Measurements from ENCODE around the gene RNF44. TPM values are rescaled to one million over a fixed set of nuclear protein-coding genes. Genes with fewer than 3 reads are reported as not detected.

RNF44 gene
- total RNA-seq (2022; extraction: Qiagen RNA extraction) = 27.0 to 44.7 TPM (median 41.0 TPM) in 5 replicates

GRCh38 chr5:176536902-176537553 is at the start of gene RNF44:
Gene RNF44 (minus strand): TSS chr5:176537402. CDS start chr5:176532472, 4,930 bp downstream.

GRCh38 chr5:176548967-176549444 is 11.8 kb upstream of the RNF44 start, which contains the start of gene CDHR2:
Gene CDHR2 (plus strand): TSS chr5:176549342. CDS start chr5:176565353, 16,011 bp downstream.

Other genes starting within 250 kb of the RNF44 start
- 61.5 to 81.2 TPM (median 73.8 TPM) in 5 replicates for gene KIAA1191, start 175.6 kb downstream of the RNF44 start, total RNA-seq (2022; extraction: Qiagen RNA extraction)
- gene ARL10, start 171.9 kb downstream of the RNF44 start, total RNA-seq (2022; extraction: Qiagen RNA extraction) = 0.23 to 0.61 TPM (median 0.35 TPM) in 5 replicates
- 121 to 135 TPM (median 127 TPM) in 5 replicates for gene NOP16, start 148.8 kb downstream of the RNF44 start, total RNA-seq (2022; extraction: Qiagen RNA extraction)
- 249 to 273 TPM (median 257 TPM) in 5 replicates for gene HIGD2A, start 148.7 kb downstream of the RNF44 start, total RNA-seq (2022; extraction: Qiagen RNA extraction)
- 74.9 to 118 TPM (median 111 TPM) in 5 replicates for gene CLTB, start 120.9 kb downstream of the RNF44 start, total RNA-seq (2022; extraction: Qiagen RNA extraction)
- 43.1 to 53.0 TPM (median 45.9 TPM) in 5 replicates for gene FAF2, start 89.0 kb downstream of the RNF44 start, total RNA-seq (2022; extraction: Qiagen RNA extraction)
- 0.12 to 0.18 TPM (median 0.15 TPM) in 5 replicates for gene CDHR2, start 11.9 kb upstream of the RNF44 start, total RNA-seq (2022; extraction: Qiagen RNA extraction)
- gene GPRIN1, start 72.8 kb upstream of the RNF44 start, total RNA-seq (2022; extraction: Qiagen RNA extraction) = 7.1 to 9.6 TPM (median 8.5 TPM) in 5 replicates
- gene SNCB, start 93.1 kb upstream of the RNF44 start, total RNA-seq (2022; extraction: Qiagen RNA extraction) = 0.65 to 1.6 TPM (median 1.1 TPM) in 5 replicates
- not detected in 5 replicates for gene EIF4E1B, start 93.3 kb upstream of the RNF44 start, total RNA-seq (2022; extraction: Qiagen RNA extraction)
- 54.7 to 69.3 TPM (median 61.2 TPM) in 5 replicates for gene TSPAN17, start 110.1 kb upstream of the RNF44 start, total RNA-seq (2022; extraction: Qiagen RNA extraction)